ENCODE results near the gene CCDC87. TPM values are rescaled to one million over a fixed set of nuclear protein-coding genes. Genes with fewer than 3 reads are reported as not detected.

The CCDC87 gene
- total RNA-seq, 1 donor from 2014 or later, result 0.10 TPM

Other genes with a start within 250 kb of the CCDC87 start
- 11.2 TPM for gene BRMS1, start 248.0 kb downstream of the CCDC87 start, total RNA-seq
- 19.4 TPM for gene B4GAT1, start 245.4 kb downstream of the CCDC87 start, total RNA-seq
- gene SLC29A2, start 221.3 kb downstream of the CCDC87 start, total RNA-seq, result 0.48 TPM
- gene NPAS4, start 172.0 kb downstream of the CCDC87 start, total RNA-seq, result not detected
- gene MRPL11, start 154.2 kb downstream of the CCDC87 start, total RNA-seq, result 28.5 TPM
- 4.8 TPM for gene PELI3, start 126.2 kb downstream of the CCDC87 start, total RNA-seq
- 24.4 TPM for gene DPP3, start 112.6 kb downstream of the CCDC87 start, total RNA-seq
- 11.6 TPM for gene BBS1, start 82.4 kb downstream of the CCDC87 start, total RNA-seq
- gene ZDHHC24, start 47.0 kb downstream of the CCDC87 start, total RNA-seq, result 6.9 TPM
- not detected for gene ACTN3, start 46.2 kb downstream of the CCDC87 start, total RNA-seq
- gene CTSF, start 24.5 kb downstream of the CCDC87 start, total RNA-seq, result 45.5 TPM
- 68.5 TPM for gene CCS, start 122 bp upstream of the CCDC87 start, total RNA-seq
- gene RBM14, start 23.6 kb upstream of the CCDC87 start, total RNA-seq, result 31.5 TPM
- gene RBM4, start 45.6 kb upstream of the CCDC87 start, total RNA-seq, result 36.3 TPM
- 8.1 TPM for gene RBM4B, start 84.8 kb upstream of the CCDC87 start, total RNA-seq
- gene SPTBN2, start 136.2 kb upstream of the CCDC87 start, total RNA-seq, result 55.1 TPM